Esophagus muscularis mucosa (tissue), 4 donors: ENCODE data around the gene DMD. TPM values are rescaled to one million over a fixed set of nuclear protein-coding genes. Genes with fewer than 3 reads are reported as not detected.

Experiments used
- DNase-seq: peaks from one replicate; pipeline ENCODE4 v3.0.0-alpha.2; 2017; ENCODE audit errors: extremely low spot score
- H3K27ac ChIP-seq, 4 donors: fragments of 200-600 bp; sonication (generic); replicated peaks in 1 of 4; 1 replicate in 3 of 4; 2 replicates in 1 of 4; pipeline ENCODE4 v1.5.1; 2016 to 2019; ENCODE audit warnings: mild to moderate bottlenecking in 1 of 4
- H3K27me3 ChIP-seq, 4 donors: fragments of 200-600 bp; sonication (generic); one replicate each; pipeline versions ENCODE4 v1.5.1 to v1.6.0; 2016 to 2019
- H3K36me3 ChIP-seq, 4 donors: fragments of 200-600 bp; sonication (generic); one replicate each; pipeline ENCODE4 v1.5.1; 2016 to 2019
- H3K4me1 ChIP-seq, 4 donors: fragments of 200-600 bp; sonication (generic); one replicate each; pipeline ENCODE4 v1.5.1; 2016 to 2019
- H3K4me3 ChIP-seq, 4 donors: fragments of 200-600 bp; sonication (generic); 1 replicate in 2 of 4; 2 replicates in 2 of 4; pipeline ENCODE4 v1.5.1; 2016 to 2019; ENCODE audit warnings: mild to moderate bottlenecking in 4 of 4, moderate library complexity in 1 of 4
- H3K9me3 ChIP-seq, 4 donors: fragments of 200-600 bp; sonication (generic); 1 replicate in 3 of 4; 2 replicates in 1 of 4; pipeline ENCODE4 v1.5.1; 2016 to 2019
- EP300 ChIP-seq: sonication (generic); formaldehyde crosslinking; IDR thresholded peaks from one replicate; pipeline ENCODE4 v1.6.1; 2017; ENCODE audit warnings: antibody characterized with exemption
- POLR2A ChIP-seq: fragments of 450-650 bp; IDR thresholded peaks from one replicate; pipeline ENCODE4 v1.6.1; 2017; ENCODE audit warnings: antibody characterized with exemption, moderate library complexity, mild to moderate bottlenecking, low read depth
- POLR2AphosphoS5 ChIP-seq, 2 donors: sonication (generic); formaldehyde crosslinking; IDR thresholded peaks; one replicate each; pipeline ENCODE4 v1.6.1; 2017; ENCODE audit warnings: antibody characterized with exemption in 2 of 2
- WGBS: methylation state at CpG from one replicate; pipeline ENCODE4 v1.1.5; 2018; 5-methylcytosine and 5-hydroxymethylcytosine counted together
- intact Hi-C: fragments of 100-400 bp; cut with DNase I; formaldehyde crosslinking; loops from one replicate; pipeline ENCODE4 v1.15.1; 2023
- total RNA-seq, 4 donors: library from RNA; depleted of rRNA; stranded (reverse); fragments of >200 nt; gene quantifications; one replicate each; pipeline versions ENCODE4 v1.1.0 to v1.2.1, GENCODE V29; 2016
- TF ChIP-seq, protein P1 (sequence below), 3 experiments: fragments of 200-600 bp in 2 of 3; fragments of 450-650 bp in 1 of 3; sonication (generic) in 2 of 3; IDR thresholded peaks; one replicate each; pipeline ENCODE4 v1.5.1; 2017 to 2019; ENCODE audit warnings: antibody characterized with exemption in 3 of 3, mild to moderate bottlenecking in 2 of 3, moderate library complexity in 1 of 3

The DMD gene
- total RNA-seq, 4 donors from 2014 or later, result 127 to 210 (median 188) TPM

DNA sequence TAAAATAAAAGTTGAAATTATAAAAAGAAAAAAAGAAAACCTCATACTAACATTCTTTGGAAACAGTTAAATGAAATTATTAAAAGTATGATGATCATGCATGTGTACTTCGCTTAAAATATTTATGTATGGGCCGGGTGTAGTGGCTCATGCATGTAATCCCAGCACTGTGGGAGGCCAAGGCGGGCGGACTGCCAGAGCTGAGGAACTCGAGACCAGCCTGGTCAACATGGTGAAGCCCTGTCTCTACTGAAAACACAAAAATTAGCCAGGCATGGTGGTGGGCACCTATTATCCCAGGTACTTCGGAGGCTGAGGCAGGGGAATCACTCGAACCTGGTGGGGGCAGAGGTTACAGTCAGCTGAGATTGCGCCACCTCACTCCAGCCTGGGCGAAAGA lies 1187.3 kb downstream of the DMD start:
- Histone ChIP-seq H3K9me3 (no peaks in the 10 kb centered on the region), H3K27me3 (no peaks in the 10 kb centered on the region), H3K4me1 (no peaks in the 10 kb centered on the region), H3K36me3 (no peaks in the 10 kb centered on the region), H3K27ac (no peak overlapping the region), H3K4me3 (no peak overlapping the region)
- no peak for DNase-seq
- intact Hi-C loops, result no loop called here
- TF ChIP-seq POLR2AphosphoS5 (IDR thresholded peaks at IDR 0.05) (no peak), EP300 (no peak), POLR2A (no peak)
- TF ChIP-seq, protein P1, sequence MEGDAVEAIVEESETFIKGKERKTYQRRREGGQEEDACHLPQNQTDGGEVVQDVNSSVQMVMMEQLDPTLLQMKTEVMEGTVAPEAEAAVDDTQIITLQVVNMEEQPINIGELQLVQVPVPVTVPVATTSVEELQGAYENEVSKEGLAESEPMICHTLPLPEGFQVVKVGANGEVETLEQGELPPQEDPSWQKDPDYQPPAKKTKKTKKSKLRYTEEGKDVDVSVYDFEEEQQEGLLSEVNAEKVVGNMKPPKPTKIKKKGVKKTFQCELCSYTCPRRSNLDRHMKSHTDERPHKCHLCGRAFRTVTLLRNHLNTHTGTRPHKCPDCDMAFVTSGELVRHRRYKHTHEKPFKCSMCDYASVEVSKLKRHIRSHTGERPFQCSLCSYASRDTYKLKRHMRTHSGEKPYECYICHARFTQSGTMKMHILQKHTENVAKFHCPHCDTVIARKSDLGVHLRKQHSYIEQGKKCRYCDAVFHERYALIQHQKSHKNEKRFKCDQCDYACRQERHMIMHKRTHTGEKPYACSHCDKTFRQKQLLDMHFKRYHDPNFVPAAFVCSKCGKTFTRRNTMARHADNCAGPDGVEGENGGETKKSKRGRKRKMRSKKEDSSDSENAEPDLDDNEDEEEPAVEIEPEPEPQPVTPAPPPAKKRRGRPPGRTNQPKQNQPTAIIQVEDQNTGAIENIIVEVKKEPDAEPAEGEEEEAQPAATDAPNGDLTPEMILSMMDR (IDR thresholded peaks at IDR 0.05), result no peak
- WGBS, result 88% methylated on average over 9 of the region's 9 CpGs

DNA sequence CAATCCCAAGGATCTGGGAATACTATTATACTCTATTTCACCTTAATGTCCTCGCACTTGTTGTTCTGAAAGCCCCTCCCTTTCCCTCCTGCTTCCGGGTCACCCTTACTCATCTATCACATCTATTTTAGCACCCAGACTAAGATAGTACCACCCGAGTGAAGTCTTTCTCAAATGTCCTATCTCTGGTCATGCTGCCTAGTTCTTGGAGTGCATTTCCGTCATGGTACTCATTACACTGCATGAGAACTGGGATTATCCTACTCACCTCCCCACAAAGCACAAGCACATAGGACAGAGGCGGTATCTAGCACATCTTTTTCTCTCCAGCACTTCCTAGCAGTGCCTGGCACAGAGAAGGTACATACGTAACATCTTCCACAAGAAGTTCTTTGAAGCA lies 1195.2 kb downstream of the DMD start:
- TF ChIP-seq POLR2A, result no peak
- no peak for DNase-seq
- no peaks in the 10 kb centered on the region for H3K27me3 ChIP-seq
- 80% methylated on average over 6 of the region's 6 CpGs for WGBS
- intact Hi-C loops, result no loop called here
- H3K27ac ChIP-seq, result no peak overlapping the region
- no peaks in the 10 kb centered on the region for H3K36me3 ChIP-seq
- no peaks in the 10 kb centered on the region for H3K9me3 ChIP-seq
- no peaks in the 10 kb centered on the region for H3K4me1 ChIP-seq
- H3K4me3 ChIP-seq, result no peak overlapping the region

DNA sequence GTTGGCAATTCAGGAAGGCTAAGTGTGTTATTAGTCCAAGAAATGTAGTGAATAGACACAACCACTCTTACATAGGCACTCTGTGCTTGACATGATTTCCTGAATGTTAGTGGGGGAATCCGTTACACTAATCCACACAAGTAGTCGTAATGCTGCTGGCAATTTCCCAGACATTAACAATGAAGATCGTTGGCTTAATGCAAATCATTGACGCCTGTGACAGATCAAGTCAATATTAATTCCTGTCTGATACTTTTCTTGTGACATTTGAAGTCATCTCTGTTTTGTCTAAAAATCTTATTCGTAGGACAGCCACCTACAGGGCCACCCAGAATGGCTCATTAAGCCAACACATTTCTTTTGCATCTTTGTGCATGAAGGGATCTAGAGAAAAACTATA lies 1200.4 kb downstream of the DMD start:
- Histone ChIP-seq H3K36me3 (no peaks in the 10 kb centered on the region), H3K9me3 (no peaks in the 10 kb centered on the region), H3K27ac (no peak overlapping the region), H3K4me1 (no peaks in the 10 kb centered on the region), H3K4me3 (no peak overlapping the region), H3K27me3 (no peaks in the 10 kb centered on the region)
- no peak for DNase-seq
- TF ChIP-seq POLR2AphosphoS5 (IDR thresholded peaks at IDR 0.05) (no peak), POLR2A (no peak), EP300 (no peak)
- TF ChIP-seq, protein P1 (IDR thresholded peaks at IDR 0.05), result no peak
- intact Hi-C loops, result no loop called here
- 69% methylated on average over 5 of the region's 5 CpGs for WGBS

DNA sequence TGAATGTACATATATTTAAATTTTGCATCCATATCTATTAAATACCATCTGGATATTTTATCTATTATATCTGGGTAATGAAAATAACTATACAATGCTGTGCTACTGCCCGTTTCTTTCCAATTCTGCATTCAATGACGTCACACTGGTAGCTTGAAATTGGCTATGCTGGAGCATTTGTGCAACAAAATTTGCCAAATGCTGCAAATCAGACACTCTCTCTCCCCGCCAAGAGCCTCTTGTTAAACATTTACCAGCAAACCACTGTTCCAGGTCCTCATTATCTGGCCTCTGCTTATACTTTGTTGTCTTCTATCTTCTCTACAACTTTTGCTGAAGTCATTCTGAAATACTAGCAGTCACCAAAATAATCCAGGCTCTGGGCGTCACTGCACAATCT lies 1201.1 kb downstream of the DMD start:
- Histone ChIP-seq H3K9me3 (no peaks in the 10 kb centered on the region), H3K27ac (no peak overlapping the region), H3K27me3 (no peaks in the 10 kb centered on the region), H3K36me3 (no peaks in the 10 kb centered on the region), H3K4me3 (no peak overlapping the region), H3K4me1 (no peaks in the 10 kb centered on the region)
- TF ChIP-seq POLR2A, result no peak
- TF ChIP-seq POLR2AphosphoS5 (IDR thresholded peaks at IDR 0.05), result no peak
- TF ChIP-seq EP300, result no peak
- TF ChIP-seq, protein P1 (IDR thresholded peaks at IDR 0.05), result no peak
- WGBS, result 75% methylated on average over 4 of the region's 4 CpGs
- intact Hi-C loops, result no loop called here
- DNase-seq, result no peak

DNA sequence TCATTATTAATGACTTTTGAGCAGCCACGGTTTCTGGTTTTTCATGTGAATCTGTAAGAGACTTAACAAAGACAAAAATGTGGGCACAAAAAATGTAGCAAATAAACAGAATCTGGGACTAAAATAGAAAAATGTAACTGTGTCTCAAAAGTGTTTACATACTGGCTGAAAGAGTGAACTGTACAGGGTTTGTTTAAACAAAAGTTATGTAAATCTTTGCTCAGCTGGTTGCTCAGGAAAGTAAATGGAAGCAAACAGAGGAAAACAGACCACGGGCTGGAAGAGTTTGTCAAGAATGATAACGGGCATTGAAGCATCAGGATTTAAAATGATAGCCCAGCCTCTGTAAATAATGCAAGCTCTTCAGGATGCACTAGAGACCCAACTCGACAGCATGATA lies 1217.7 kb downstream of the DMD start:
- no peaks in the 10 kb centered on the region for H3K36me3 ChIP-seq
- TF ChIP-seq POLR2AphosphoS5 (IDR thresholded peaks at IDR 0.05), result no peak
- TF ChIP-seq, protein P1 (IDR thresholded peaks at IDR 0.05), result no peak
- TF ChIP-seq POLR2A, result no peak
- TF ChIP-seq EP300, result no peak
- H3K4me3 ChIP-seq, result no peak overlapping the region
- no peaks in the 10 kb centered on the region for H3K9me3 ChIP-seq
- peaks cover 0 to 6% (median 3%) of the 10 kb centered on the region in 4 donors for H3K4me1 ChIP-seq
- intact Hi-C loops, result no loop called here
- 32% methylated on average over 4 of the region's 4 CpGs for WGBS
- no peaks in the 10 kb centered on the region for H3K27me3 ChIP-seq
- H3K27ac ChIP-seq, result no peak overlapping the region
- no peak for DNase-seq
